Measurements from ENCODE around the gene GUSB.
A peak's percentile ranks its signal among the peaks of the same experiment; 100 is the strongest.
"Not testable (repeated sequence)": the region's sequence is repeated elsewhere in the genome, so short reads cannot be mapped to it uniquely, and the experiment has no call there.

The GUSB gene

DNA sequence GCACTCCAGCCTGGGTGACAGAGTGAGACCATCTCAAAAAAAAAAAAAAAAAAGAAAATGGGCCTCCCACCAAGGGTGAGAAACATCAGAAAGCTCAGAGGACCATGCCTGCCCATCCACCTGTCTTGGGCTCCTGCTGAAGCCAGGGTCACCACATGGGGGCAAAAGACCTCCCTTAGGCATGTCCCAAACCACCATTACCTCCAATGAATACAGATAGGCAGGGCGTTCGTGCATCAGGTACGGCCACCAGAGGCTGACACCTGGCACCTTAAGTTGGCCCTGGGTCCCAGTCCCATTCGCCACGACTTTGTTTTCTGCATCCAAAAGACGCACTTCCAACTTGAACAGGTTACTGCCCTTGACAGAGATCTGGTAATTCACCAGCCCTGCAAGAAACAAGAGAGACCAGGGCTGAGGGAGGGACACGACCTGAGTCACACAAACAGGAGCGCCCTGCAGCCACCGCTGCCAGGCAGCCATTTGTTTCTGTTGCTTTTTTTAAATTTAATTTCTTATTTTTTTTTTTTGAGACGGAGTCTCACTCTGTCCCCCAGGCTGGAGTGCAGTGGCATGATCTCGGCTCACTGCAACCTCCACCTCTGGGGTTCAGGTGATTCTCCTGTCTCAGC lies 6.1 kb downstream of the GUSB start:
- DNase-seq: no peak

DNA sequence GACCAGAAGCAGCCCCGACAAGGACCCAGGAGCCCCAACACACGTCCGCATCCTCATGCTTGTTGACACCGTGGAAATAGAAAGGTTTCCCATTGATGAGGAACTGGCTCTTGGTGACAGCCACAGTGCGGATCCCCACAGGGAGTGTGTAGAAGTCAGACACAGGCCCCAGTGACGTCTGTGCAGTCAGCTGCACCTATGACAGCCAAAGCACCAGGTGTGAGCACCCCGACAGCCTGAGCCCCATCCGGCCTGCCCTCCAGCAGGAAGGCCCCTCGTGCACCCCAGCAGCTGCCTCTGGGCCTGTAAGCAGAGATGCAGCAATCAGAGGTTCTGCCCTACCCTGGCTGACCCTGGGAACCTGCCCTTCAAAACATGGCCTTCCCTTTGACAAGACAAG lies 7.1 kb downstream of the GUSB start:
- no peak for DNase-seq

DNA sequence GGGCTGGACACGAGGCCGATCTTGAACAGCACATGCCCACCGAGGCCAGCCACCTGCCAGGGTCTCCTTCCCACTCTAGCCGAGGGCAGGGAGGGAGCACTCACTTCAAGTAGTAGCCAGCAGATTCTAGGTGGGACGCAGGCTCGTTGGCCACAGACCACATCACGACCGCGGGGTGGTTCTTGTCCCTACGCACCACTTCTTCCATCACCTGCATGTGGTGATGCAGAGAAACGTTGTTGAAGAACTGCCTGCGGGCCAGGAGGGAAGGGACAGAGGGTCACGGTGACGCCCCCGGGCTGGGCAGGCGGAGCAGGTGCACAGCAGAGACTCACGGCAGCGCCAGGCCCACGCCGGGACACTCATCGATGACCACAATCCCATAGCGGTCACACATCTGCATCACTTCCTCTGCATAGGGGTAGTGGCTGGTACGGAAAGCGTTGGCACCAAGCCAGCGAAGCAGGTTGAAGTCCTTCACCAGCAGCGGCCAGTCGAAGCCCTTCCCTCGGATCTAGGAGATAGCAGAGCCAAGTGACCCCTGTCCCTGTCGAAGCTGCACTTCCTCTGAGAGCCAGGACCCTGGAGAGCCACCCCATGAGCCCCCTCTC lies 7.7 kb downstream of the GUSB start:
- DNase-seq: peak in 2 of 56 donors; percentile 6 to 11

DNA sequence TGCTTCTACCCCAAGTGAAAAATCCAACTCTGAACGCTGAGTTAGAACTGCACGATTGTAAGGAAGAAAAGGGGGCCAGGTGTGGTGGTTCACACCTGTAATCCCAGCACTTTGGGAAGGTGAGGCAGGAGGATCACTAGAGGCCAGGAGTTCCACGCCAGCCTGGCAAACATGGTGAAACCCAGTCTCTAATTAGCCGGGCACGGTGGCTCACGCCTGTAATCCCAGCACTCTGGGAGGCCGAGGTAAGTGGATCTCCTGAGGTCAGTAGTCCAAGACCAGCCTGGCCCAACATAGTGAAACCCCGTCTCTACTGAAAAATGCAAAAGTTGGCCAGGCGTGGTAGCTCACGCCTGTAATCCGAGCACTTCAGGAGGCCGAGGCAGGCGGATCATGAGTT lies 9.0 kb downstream of the GUSB start:
- DNase-seq: no peak

DNA sequence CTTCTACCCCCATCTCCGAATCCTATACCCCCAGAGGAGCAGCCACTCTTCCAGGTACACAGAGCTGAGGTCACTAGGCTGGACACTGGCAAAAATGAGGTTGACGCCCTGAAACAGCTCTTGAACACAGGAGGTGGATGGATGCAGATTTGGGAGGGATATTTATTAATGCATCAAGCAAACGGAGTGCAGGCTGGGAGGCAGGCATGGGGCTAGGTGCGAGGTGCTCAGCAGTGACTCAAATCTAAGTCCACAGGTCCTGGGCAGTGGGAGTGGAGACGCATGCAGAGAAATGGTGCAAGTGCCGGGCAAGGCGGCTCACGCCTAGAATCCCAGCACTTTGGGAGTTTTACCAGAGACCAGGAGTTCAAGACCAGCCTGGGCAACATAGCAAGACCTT lies 11.0 kb downstream of the GUSB start:
- DNase-seq: no peak

DNA sequence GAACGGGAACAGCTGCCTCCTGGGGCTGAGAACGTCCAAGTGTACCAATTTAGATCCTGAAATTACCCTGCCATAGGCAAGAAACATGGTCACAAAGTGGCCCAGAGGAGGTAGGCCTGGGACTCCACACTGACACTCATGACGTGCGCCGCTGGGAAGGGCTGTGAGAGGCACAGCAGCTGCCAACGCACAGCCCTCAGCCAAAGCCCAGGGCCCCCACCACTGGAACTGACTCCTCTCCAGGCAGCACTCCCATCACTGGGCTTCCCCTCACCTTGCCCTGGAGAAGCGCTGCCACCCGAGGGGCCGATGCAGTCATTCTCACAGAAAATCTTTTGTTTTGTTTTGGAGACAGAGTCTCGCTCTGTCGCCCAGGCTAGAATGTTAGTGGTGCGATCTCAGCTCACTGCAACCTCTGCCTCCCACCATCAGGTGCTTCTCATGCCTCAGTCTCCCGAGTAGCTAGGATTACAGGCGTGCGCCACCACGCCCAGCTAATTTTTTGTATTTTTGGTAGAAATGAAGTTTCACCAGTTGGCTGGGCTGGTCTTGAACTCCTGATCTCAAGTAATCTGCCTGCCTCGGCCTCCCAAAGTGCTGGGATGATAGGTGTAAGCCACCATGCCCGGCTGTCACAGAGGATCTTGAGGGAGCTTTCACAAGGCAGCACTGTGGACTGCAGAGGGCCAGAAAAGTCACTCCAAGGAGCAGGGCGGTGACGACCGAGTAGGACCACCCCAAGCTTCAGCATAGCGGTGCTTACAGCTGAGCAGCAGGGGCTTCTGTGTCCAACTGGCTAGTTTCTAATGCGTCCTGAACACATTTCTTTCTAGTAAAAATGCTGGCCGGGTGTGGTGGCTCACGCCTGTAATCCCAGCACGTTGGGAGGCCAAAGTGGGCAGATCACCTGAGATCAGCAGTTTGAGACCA lies 13.5 kb downstream of the GUSB start:
- DNase-seq: no peak

DNA sequence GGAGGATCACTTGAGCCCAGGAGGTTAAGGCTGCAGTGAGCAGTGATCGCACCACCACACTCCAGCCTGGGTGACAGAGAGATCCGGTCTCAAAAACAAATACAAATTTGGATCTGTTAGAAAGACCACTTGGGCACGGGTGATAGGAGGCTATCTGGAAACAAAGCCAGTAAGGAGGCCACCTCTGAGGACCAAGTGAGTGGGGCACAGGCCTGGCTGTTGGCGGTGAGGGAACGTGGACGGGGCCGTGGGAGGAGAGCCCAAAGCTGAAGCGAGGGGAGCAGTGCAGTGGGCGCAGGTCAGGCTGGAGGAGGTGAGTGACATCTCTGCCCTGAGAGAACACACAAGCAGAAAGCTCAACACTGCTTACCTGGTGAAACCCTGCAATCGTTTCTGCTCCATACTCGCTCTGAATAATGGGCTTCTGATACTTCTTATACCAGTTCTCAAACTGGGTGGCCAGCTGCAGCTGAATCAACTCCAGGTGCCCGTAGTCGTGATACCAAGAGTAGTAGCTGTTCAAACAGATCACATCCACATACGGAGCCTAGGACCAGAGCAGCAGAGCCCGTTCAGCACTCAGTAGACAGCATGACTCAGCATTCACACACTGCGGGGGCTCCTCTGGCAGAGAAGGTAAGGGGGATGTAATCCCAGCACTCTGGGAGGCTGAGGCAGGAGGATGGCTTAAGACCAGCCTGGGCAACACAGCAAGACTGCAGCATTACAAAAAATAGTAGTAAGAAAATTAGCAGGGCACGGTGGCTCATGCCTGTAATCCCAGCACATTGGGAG lies 14.5 kb downstream of the GUSB start:
- no peak for DNase-seq

DNA sequence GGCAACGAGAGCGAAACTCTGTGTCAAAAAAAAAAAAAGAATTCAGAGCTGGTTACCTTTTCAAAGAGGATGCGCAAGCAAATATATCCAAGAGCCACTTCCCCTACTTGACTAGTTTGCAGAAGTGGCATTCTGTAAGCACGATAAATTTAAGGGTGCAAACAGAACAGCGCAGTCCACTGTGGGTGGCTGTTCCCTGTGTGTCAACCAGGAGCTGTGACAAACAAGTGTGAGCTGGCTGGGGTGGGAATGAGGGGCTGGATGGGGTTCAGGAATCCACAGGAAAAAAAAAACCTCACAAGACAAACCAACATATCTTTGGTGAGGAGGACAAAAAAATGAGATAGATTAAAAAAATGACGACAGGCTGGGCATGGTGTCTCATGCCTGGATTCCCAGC lies 15.9 kb downstream of the GUSB start:
- peak in 2 of 56 donors; percentile 5 to 51 for DNase-seq

DNA sequence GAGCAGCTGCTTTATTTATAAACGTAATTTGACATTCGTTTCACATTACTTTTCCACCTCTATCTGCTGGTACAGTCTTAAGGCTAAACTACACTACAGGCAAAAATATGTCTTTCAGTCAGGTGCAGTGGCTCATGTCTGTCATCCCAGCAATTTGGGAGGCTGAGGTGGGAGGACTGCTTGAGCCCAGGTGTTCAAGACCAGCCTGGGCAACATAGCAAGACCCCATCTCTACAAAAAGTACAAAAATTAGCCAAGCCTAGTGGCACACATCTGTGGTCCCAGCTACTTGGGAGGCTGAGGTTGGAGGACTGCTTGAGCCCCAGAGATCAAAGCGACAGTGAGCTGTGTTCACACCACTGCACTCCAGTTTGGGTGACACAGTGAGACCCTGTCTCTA lies 17.3 kb downstream of the GUSB start:
- not testable (repeated sequence) for DNase-seq

DNA sequence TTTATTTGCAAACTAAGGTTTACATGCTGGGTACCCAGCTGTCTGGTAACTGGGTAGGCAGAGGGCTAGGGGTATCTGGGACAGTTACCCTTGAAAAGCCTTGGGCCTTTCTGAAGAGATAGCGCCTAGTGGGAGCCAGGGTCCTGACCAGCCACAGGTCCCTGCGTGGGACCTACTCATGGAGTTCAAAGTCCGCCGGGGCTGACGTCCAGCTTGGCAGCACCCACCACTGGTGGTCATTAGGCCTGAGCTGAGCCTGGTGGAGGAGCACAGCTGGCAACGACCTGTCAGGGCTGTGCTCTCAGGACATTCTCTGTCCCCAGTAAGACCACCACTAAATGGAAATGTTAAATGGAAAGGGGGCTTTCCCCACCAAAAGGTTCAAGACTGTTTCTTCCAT lies 20.0 kb downstream of the GUSB start:
- no peak for DNase-seq

DNA sequence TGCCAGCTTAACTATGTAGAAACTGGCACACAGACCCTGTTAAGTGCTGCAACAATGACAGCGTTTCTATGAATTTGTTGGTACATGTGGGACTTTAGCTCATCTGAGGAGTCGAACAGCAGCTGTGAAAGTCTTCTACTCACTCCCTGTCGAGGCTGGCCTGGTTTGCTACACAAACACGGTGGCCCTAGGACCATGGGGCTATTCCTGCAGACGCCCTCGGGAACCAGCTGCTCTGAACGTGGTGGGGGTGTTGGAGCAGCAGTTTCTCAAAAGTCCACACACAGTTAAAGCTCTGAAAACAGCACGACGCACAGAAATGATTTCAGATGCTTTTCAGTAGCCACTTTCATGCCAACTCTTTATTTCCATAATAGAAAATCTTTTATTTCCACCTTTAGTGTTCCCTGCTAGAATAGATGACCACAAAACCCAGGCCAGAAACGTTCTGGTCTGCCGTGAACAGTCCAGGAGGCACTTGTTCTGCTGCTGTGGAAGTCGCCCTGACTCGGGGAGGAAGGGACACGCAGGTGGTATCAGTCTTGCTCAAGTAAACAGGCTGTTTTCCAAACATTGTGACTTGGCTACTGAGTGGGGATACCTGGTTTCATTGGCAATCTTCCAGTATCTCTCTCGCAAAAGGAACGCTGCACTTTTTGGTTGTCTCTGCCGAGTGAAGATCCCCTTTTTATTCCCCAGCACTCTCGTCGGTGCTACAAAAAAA lies 21.5 kb downstream of the GUSB start:
- DNase-seq: peak in 7 of 56 donors; percentile 5 to 26 (median 18)

DNA sequence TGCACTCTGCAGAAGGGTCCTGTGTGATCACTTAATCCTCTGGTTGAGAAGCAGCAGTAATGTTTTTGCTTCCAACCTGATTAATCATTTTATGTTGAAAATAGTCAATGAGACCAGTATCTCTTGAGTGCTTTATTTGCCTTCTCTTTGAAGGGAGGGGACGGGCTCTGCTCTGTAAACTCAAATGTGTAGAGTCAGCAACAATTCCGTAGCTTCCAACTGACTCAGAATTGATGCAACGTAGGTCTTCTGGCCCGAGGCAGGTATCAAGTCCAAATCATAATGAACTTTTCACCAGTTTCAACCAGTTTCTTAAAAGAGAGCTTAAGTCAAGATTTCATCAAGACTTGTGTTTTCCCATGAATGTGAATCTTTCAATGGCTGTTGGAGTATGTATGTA lies 26.3 kb downstream of the GUSB start:
- no peak for DNase-seq

DNA sequence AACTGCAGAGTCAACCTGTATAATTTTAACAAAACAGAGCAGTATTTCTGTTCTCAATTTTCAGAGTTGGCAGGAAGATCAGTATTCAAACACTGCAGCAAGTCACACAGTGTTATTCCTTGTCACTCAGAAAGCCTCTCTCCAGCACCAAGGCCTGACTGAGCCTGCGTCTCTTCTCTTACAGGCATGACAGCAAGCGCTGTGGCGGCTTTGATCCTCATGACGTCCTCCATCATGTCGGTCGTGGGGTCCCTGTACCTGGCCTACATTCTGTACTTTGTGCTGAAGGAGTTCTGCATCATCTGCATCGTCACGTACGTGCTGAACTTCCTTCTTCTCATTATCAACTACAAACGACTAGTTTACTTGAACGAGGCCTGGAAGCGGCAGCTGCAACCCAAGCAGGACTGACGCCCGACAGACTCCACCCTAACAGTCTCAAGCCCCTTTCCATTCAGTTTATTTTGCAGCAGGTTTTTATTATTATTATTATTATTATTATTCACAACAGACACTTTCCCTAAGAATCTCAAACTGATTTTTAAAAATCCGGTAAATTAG lies 28.0 kb downstream of the GUSB start:
- no peak for DNase-seq

DNA sequence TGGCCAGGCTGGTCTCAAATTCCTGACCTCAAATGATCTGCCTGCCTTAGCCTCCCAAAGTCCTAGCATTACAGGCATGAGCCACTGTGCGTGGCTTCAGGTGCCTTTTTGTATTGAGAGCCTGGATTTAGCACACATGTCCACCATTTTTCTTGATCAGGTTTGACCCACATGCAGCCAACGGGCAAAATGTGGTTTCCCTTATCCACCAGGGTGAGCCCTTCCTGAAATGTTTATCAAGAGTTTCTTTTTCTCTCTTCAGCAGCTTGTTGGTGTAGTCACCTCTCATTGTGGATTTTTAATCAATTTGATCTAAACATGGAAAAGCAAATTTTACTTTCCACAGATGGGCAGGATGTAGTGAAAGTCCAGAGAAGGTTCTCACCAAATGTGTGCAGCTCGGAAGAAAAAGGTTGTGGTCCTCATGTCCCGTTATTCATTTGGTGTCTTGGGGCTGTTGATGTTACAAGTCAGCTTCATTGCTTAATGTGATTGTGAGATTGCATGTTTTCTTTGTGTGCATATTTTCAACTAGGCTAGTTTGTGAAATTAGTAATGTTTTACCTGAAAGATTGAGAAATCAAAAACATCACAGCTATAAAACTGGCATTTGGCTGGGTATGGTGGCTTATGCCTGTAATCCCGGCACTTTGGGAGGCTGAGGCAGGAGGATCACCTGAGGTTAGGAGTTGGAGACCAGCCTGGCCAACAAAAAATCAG lies 28.9 kb downstream of the GUSB start:
- DNase-seq: no peak

DNA sequence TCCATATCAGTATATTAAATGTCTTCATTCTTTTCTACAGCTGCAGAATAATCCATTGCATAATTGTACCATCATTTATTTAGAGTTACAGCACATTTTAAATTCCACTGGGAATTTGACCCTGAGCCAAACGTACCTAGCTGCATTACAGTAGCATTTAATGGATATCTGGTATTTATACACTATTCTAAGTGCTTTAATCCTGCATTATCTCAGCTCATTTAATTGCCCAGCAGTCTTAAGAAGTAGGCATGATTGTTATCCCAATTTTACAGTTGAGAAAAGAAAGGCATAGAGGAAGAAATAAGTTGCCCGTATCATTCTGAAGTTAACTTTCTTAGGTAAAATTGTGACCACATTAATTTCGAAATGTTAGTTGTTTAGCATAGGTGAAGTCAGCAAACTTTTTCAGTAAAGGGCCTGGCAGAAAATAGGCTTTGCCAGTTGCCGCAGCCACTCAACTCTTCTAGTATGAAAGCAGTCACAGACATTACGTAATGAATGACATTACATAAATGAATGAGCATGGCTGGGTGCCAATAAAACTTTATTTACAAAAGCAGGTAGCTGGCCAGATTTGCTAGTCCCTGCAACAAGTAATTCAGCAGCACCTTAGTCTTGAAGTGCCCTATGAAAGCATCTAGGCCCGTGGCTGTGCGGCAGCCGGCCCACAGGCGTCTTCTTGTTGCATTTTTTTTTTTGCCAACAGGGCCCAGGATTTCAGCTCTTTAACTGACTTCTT lies 30.0 kb downstream of the GUSB start:
- no peak for DNase-seq

DNA sequence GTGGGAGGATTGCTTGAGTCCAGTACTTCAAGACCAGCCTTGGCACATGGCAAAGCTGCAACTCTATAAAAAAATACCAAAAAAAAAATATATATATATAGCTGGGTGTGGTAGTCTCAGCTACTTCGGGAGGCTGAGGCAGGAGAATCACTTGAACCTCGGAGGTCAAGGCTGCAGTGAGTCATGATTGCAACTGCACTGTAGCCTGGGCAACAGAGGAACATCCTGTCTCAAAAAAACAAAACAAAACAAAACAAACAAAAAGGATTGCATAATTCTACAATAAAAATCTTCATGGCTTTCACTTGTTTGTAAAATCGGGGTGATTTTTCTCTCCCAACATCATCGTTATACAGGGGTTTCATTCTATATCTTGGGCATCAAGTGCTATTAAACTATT lies 35.1 kb downstream of the GUSB start:
- DNase-seq: no peak

DNA sequence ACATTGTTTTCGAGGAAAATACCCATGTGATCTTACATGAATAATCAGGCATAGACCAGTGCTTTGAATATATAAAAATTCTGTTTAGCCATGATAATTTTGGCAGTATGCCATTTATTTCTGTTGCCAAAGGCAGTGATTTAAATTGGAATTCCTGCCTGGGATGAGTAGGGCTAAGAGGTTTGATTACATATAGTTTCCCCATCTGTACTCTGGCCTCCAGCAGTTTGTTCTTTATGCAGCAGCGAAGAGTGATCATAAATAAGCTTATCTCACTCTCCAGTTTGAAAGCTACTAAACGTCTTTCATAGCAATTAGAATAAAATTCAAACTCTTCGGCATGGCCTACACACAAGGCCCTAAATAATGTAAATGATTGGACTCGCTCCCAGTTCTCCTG lies 36.2 kb downstream of the GUSB start:
- DNase-seq: not testable (repeated sequence)

DNA sequence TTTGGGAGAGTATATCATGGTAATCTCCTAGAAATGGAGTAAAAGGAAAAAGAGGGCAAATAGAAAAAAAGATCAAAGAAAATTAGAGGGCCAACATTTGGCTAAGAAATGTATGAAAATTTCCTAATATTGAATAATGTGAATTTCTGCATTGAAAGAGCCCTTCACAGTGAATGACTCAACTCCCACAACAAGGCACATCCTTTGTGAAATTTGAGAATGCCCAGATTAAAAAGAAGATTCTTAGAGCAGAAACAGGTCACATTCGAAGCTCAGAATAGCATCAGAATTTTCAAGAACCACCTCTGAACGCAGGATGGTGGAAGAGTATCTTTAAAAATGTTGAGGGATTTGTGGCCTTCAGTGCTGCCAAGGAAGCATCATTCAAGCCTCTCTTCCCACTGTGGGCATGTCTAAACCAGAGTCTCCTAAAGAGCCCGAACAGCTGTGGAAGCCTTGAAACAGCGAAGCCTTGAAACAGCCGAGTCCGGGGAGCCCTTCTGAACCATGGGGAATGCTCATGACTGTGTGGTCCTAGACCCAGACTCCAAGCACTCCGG lies 43.6 kb downstream of the GUSB start:
- no peak for DNase-seq

DNA sequence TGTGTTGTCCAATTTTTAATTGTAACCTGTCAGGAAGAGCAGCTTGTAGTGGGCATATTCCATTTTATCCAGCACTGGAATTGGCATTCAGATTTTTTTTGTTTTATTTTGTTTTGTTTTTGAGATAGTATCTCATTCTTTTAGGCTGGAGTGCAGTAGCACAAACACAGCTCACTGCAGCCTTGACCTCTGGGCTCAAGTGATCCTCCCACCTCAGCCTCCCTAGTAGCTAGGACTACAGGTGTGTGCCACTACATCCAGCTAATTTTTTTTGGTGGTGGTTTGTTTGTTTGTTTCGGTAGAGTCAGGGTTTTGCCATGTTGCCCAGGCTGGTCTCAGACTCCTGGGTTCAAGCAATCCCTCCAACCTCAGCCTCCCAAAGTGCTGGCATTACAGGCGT lies 44.7 kb downstream of the GUSB start:
- no peak for DNase-seq

All from amygdala (tissue), 56 donors.